Measurements from ENCODE around the gene PFDN6. TPM values are rescaled to one million over a fixed set of nuclear protein-coding genes. Genes with fewer than 3 reads are reported as not detected.

The PFDN6 gene
- total RNA-seq, 3 donors from 2014 or later (not counting 1 experiment from before 2014, with no cell fraction given), result 19.2 to 26.5 (median 22.7) TPM

DNA sequence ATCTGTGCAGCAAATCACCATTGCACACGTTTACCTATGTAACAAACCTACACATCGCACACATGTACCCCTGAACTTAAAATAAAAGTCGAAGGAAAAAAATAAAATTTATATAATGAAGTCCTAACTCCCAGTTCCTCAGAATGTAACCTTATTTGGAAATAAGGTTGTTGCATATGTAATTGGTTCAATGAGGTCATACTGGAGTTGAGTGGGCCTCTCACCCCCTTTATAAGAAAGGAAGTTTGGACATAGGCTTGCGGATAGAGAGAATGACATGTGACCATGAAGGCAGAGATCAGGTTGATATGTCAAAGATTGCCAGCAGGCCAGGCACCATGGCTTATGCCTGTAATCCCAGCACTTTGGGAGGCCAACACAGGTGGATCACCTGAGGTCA is 44.3 kb downstream of the PFDN6 start:
- H3K36me3 ChIP-seq (ENCODE audit: control insufficient read depth, insufficient read depth, low read length), result no peaks in the 10 kb centered on the region
- ATAC-seq, result no peak
- no peak overlapping the region for H3K4me3 Mint-ChIP-seq
- H3K9me3 Mint-ChIP-seq, result no peaks in the 10 kb centered on the region
- peaks cover 3% of the 10 kb centered on the region for H3K4me1 ChIP-seq (ENCODE audit: control insufficient read depth, insufficient read depth, low read length)
- TF ChIP-seq, protein P1, sequence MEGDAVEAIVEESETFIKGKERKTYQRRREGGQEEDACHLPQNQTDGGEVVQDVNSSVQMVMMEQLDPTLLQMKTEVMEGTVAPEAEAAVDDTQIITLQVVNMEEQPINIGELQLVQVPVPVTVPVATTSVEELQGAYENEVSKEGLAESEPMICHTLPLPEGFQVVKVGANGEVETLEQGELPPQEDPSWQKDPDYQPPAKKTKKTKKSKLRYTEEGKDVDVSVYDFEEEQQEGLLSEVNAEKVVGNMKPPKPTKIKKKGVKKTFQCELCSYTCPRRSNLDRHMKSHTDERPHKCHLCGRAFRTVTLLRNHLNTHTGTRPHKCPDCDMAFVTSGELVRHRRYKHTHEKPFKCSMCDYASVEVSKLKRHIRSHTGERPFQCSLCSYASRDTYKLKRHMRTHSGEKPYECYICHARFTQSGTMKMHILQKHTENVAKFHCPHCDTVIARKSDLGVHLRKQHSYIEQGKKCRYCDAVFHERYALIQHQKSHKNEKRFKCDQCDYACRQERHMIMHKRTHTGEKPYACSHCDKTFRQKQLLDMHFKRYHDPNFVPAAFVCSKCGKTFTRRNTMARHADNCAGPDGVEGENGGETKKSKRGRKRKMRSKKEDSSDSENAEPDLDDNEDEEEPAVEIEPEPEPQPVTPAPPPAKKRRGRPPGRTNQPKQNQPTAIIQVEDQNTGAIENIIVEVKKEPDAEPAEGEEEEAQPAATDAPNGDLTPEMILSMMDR (IDR thresholded peaks at IDR 0.05), result no peak
- peaks cover 0 to 4% of the 10 kb centered on the region in 2 donors for H3K4me1 Mint-ChIP-seq
- no peaks in the 10 kb centered on the region for H3K36me3 Mint-ChIP-seq
- H3K27me3 ChIP-seq (ENCODE audit: control insufficient read depth, insufficient read depth, low read length), result no peaks in the 10 kb centered on the region
- no peak overlapping the region for H3K27ac Mint-ChIP-seq
- no peak overlapping the region for H3K4me3 ChIP-seq (ENCODE audit: low read length)
- no peak for DNase-seq
- intact Hi-C loops (cut with micrococcal nuclease), result no loop called here
- no peaks in the 10 kb centered on the region for H3K27me3 Mint-ChIP-seq (ENCODE audit: low read depth in 2 of 2)
- WGBS (ENCODE audit: insufficient coverage), result 94% methylated on average over 1 of the region's 4 CpGs
- no peaks in the 10 kb centered on the region for H3K9me3 ChIP-seq (ENCODE audit: control insufficient read depth, insufficient read depth, low read length)
- H3K27ac ChIP-seq (ENCODE audit: low read length), result no peak overlapping the region

DNA sequence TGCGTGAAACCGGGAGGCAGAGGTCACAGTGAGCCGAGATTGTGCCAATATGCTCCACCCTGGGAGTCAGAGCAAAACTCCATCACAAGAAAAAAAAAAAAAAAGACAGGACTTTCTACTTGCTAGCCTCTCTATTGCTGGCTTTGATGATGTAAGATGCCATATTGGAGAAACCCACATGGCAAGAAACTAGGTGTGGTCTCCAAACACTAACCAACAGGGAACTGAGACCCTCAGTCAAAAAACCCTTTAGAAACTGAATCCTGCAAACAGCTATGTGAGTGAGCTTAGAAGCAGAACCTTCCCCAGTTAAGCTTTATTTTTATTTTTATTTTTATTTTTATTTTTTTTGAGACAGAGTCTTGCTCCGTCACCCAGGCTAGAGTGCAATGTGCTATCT is 46.5 kb downstream of the PFDN6 start:
- Histone ChIP-seq H3K36me3 (ENCODE audit: control insufficient read depth, insufficient read depth, low read length) (no peaks in the 10 kb centered on the region), H3K27ac (ENCODE audit: low read length) (no peak overlapping the region), H3K4me1 (ENCODE audit: control insufficient read depth, insufficient read depth, low read length) (peaks cover 3% of the 10 kb centered on the region), H3K27me3 (ENCODE audit: control insufficient read depth, insufficient read depth, low read length) (no peaks in the 10 kb centered on the region), H3K9me3 (ENCODE audit: control insufficient read depth, insufficient read depth, low read length) (no peaks in the 10 kb centered on the region), H3K4me3 (ENCODE audit: low read length) (no peak overlapping the region)
- WGBS (ENCODE audit: insufficient coverage), result 87% methylated on average over 4 of the region's 4 CpGs
- no peaks in the 10 kb centered on the region for H3K27me3 Mint-ChIP-seq (ENCODE audit: low read depth in 2 of 2)
- no peak for DNase-seq
- H3K9me3 Mint-ChIP-seq, result no peaks in the 10 kb centered on the region
- no peaks in the 10 kb centered on the region for H3K36me3 Mint-ChIP-seq
- ATAC-seq, result no peak
- peaks cover 0 to 4% of the 10 kb centered on the region in 2 donors for H3K4me1 Mint-ChIP-seq
- H3K4me3 Mint-ChIP-seq, result no peak overlapping the region
- TF ChIP-seq, protein P1 (IDR thresholded peaks at IDR 0.05), result no peak
- H3K27ac Mint-ChIP-seq, result no peak overlapping the region
- intact Hi-C loops (cut with micrococcal nuclease), result no loop called here

DNA sequence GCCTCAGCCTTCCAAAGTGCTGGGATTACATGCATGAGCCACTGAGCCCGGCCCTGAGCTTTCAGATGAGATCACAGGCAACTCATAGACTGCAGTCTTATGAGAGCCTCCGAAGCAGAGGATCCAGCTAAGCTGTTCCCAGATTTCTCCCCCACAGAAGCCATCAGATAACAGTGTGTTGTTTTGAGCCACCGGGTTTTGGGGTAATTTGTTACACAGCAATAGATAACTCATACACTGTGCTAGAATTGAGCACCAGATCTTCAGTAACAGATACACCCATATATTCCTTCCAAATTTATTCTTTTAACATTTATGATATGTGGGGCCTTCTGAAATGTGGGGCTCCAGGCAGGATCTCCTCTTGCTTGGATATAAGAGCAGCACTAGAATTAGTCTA is 47.1 kb downstream of the PFDN6 start:
- Mint-ChIP-seq H3K27ac (no peak overlapping the region), H3K4me3 (no peak overlapping the region), H3K36me3 (no peaks in the 10 kb centered on the region), H3K27me3 (ENCODE audit: low read depth in 2 of 2) (no peaks in the 10 kb centered on the region), H3K9me3 (no peaks in the 10 kb centered on the region), H3K4me1 (peaks cover 0 to 4% of the 10 kb centered on the region in 2 donors)
- DNase-seq (no peak), ATAC-seq (no peak)
- peaks cover 3% of the 10 kb centered on the region for H3K4me1 ChIP-seq (ENCODE audit: control insufficient read depth, insufficient read depth, low read length)
- H3K9me3 ChIP-seq (ENCODE audit: control insufficient read depth, insufficient read depth, low read length), result no peaks in the 10 kb centered on the region
- no peaks in the 10 kb centered on the region for H3K27me3 ChIP-seq (ENCODE audit: control insufficient read depth, insufficient read depth, low read length)
- no peak overlapping the region for H3K4me3 ChIP-seq (ENCODE audit: low read length)
- H3K36me3 ChIP-seq (ENCODE audit: control insufficient read depth, insufficient read depth, low read length), result no peaks in the 10 kb centered on the region
- 97% methylated on average over 3 of the region's 3 CpGs for WGBS (ENCODE audit: insufficient coverage)
- intact Hi-C loops (cut with micrococcal nuclease), result no loop called here
- TF ChIP-seq, protein P1 (IDR thresholded peaks at IDR 0.05), result no peak
- H3K27ac ChIP-seq (ENCODE audit: low read length), result no peak overlapping the region

DNA sequence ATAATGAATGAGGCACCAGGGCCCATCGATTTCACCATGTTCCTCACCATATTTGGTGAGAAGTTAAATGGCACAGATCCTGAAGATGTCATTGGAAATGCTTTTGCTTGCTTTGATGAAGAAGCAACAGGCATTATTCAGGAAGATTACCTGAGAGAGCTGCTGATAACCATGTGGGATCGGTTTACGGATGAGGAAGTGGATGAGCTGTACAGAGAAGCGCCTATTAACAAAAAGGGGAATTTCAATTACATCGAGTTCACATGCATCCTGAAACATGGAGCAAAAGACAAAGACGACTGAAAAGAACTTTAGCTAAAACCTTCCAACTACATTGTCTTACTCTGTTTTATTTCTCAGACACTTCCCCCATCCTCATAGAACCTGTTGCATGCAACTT is 49.8 kb downstream of the PFDN6 start:
- H3K27me3 ChIP-seq (ENCODE audit: control insufficient read depth, insufficient read depth, low read length), result no peaks in the 10 kb centered on the region
- H3K36me3 Mint-ChIP-seq, result no peaks in the 10 kb centered on the region
- H3K4me1 Mint-ChIP-seq, result peaks cover 11 to 16% of the 10 kb centered on the region in 2 donors
- H3K9me3 Mint-ChIP-seq, result no peaks in the 10 kb centered on the region
- H3K9me3 ChIP-seq (ENCODE audit: control insufficient read depth, insufficient read depth, low read length), result no peaks in the 10 kb centered on the region
- no peak overlapping the region for H3K4me3 Mint-ChIP-seq
- no peak for DNase-seq
- no peak overlapping the region for H3K27ac ChIP-seq (ENCODE audit: low read length)
- intact Hi-C loops (cut with micrococcal nuclease), result no loop called here
- ATAC-seq, result no peak
- TF ChIP-seq, protein P1 (IDR thresholded peaks at IDR 0.05), result no peak
- H3K27ac Mint-ChIP-seq, result no peak overlapping the region
- WGBS (ENCODE audit: insufficient coverage), result 90% methylated on average over 6 of the region's 6 CpGs
- H3K36me3 ChIP-seq (ENCODE audit: control insufficient read depth, insufficient read depth, low read length), result no peaks in the 10 kb centered on the region
- H3K4me1 ChIP-seq (ENCODE audit: control insufficient read depth, insufficient read depth, low read length), result peaks cover 30% of the 10 kb centered on the region
- H3K4me3 ChIP-seq (ENCODE audit: low read length), result no peak overlapping the region
- H3K27me3 Mint-ChIP-seq (ENCODE audit: low read depth in 2 of 2), result no peaks in the 10 kb centered on the region
